Hepatocyte (in vitro differentiated cells): Measurements from ENCODE around the gene PCGF2. TPM values are rescaled to one million over a fixed set of nuclear protein-coding genes. Genes with fewer than 3 reads are reported as not detected.

ENCODE experiments used
- DNase-seq: peaks from one replicate; pipeline ENCODE4 v3.0.0-alpha.2; 2016; ENCODE audit warnings: low spot score
- H2AFZ ChIP-seq: fragments of 200-600 bp; sonication (generic); 2 replicates; pipeline ENCODE4 v1.6.0; 2016; ENCODE audit warnings: antibody characterized with exemption, mild to moderate bottlenecking
- H3K27ac ChIP-seq: fragments of 200-600 bp; sonication (generic); 2 replicates; pipeline ENCODE4 v1.5.1; 2016; ENCODE audit warnings: mild to moderate bottlenecking
- H3K27me3 ChIP-seq: fragments of 200-600 bp; sonication (generic); 2 replicates; pipeline ENCODE4 v1.6.1; 2016
- H3K36me3 ChIP-seq: fragments of 200-600 bp; sonication (generic); replicated peaks from 2 replicates; pipeline ENCODE4 v1.5.1; 2016; ENCODE audit warnings: low read depth; ENCODE audit not compliant: insufficient read depth
- H3K4me1 ChIP-seq: fragments of 200-600 bp; sonication (generic); 2 replicates; pipeline ENCODE4 v1.5.1; 2016; ENCODE audit warnings: mild to moderate bottlenecking, moderate library complexity; ENCODE audit not compliant: insufficient read depth
- H3K4me2 ChIP-seq: fragments of 200-600 bp; sonication (generic); 2 replicates; pipeline ENCODE4 v1.6.0; 2016
- H3K4me3 ChIP-seq: fragments of 200-600 bp; sonication (generic); 2 replicates; pipeline ENCODE4 v1.5.1; 2016; ENCODE audit warnings: mild to moderate bottlenecking
- H3K79me2 ChIP-seq: fragments of 200-600 bp; sonication (generic); 2 replicates; pipeline ENCODE4 v1.6.0; 2017; ENCODE audit warnings: mild to moderate bottlenecking
- H3K9me2 ChIP-seq: fragments of 200-600 bp; sonication (generic); replicated peaks from 2 replicates; pipeline ENCODE4 v1.6.0; 2017; ENCODE audit warnings: mild to moderate bottlenecking; ENCODE audit not compliant: insufficient read depth
- H3K9me3 ChIP-seq: fragments of 200-600 bp; sonication (generic); 2 replicates; pipeline ENCODE4 v1.5.1; 2016; ENCODE audit warnings: low read depth, mild to moderate bottlenecking
- H4K20me1 ChIP-seq: fragments of 200-600 bp; sonication (generic); 2 replicates; pipeline ENCODE4 v1.6.0; 2016; ENCODE audit warnings: mild to moderate bottlenecking; ENCODE audit not compliant: insufficient read depth, poor library complexity, severe bottlenecking
- EZH2 ChIP-seq: fragments of 200-600 bp; sonication (generic); IDR thresholded peaks from 2 replicates; pipeline ENCODE4 v1.6.1; 2016; ENCODE audit warnings: antibody characterized with exemption, mild to moderate bottlenecking, borderline replicate concordance
- EZH2phosphoT487 ChIP-seq: fragments of 200-600 bp; sonication (generic); IDR thresholded peaks from one replicate; pipeline ENCODE4 v1.6.1; 2018; ENCODE audit warnings: antibody characterized with exemption, mild to moderate bottlenecking, low read depth, moderate library complexity; ENCODE audit not compliant: unreplicated experiment, severe bottlenecking
- WGBS: methylation state at CpG from one replicate; pipeline ENCODE4 v1.1.6; 2016; ENCODE audit warnings: low lambda C conversion rate; ENCODE audit errors: missing lambda C conversion rate; 5-methylcytosine and 5-hydroxymethylcytosine counted together
- polyA plus RNA-seq: library from polyadenylated mRNA; unstranded; fragments of >200 nt; fragmentation: Nextera tagmentation; extraction: Ambion mirVana; gene quantifications from 2 replicates; pipeline ENCODE4 v1.2.1, GENCODE V29; 2016
- total RNA-seq: library from RNA; depleted of rRNA; stranded (reverse); fragments of >200 nt; gene quantifications from 2 replicates; pipeline ENCODE4 v1.2.3, GENCODE V29; 2014
- TF ChIP-seq, protein P1 (sequence below): fragments of 200-600 bp; sonication (generic); IDR thresholded peaks from 2 replicates; pipeline ENCODE4 v1.5.1; 2016; ENCODE audit warnings: antibody characterized with exemption, mild to moderate bottlenecking; ENCODE audit not compliant: poor library complexity

The PCGF2 gene
- total and polyA plus RNA-seq, 2 experiments from 2014 or later, result 8.7 to 13.0 TPM

DNA sequence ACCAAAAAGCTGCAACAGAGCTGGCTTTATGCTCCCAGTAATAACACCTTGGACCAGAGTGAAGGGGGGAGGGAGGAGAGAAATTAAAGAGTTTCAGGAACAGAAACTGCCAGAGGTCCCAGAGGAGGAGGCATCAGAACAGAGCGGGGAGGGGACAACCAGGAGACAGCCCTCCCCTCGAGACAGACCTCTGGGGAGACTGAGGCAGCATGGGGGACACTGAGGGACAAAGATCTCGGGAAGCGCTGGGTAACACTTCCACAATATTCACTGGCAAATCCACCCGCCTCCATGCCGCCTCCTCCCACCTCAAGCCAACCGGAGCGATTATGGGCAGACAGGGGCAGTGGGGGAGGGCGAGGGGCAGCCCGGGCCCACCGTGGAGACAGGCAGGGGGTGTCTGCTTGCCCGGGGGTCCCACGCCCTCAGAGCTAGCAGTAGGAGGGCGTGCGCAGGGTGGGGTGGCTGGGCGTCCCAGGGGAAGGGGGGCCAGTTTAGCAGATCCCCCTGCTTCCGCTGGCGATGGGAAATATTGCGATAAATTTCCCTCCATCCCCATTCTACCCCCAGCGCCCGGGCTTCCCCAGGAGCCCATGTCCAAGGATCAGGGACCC, 1.2 kb downstream of the PCGF2 start:
- H3K79me2 ChIP-seq, result peaks cover 59% of the 10 kb centered on the region
- no peaks in the 10 kb centered on the region for H3K36me3 ChIP-seq
- no peaks in the 10 kb centered on the region for H3K9me3 ChIP-seq
- H3K4me1 ChIP-seq, result peaks cover 51% of the 10 kb centered on the region
- H2AFZ ChIP-seq, result peak overlapping the region; percentile 86
- no peaks in the 10 kb centered on the region for H3K27me3 ChIP-seq
- DNase-seq, result no peak
- peak overlapping the region; percentile 99 for H3K4me2 ChIP-seq
- TF ChIP-seq, protein P1, sequence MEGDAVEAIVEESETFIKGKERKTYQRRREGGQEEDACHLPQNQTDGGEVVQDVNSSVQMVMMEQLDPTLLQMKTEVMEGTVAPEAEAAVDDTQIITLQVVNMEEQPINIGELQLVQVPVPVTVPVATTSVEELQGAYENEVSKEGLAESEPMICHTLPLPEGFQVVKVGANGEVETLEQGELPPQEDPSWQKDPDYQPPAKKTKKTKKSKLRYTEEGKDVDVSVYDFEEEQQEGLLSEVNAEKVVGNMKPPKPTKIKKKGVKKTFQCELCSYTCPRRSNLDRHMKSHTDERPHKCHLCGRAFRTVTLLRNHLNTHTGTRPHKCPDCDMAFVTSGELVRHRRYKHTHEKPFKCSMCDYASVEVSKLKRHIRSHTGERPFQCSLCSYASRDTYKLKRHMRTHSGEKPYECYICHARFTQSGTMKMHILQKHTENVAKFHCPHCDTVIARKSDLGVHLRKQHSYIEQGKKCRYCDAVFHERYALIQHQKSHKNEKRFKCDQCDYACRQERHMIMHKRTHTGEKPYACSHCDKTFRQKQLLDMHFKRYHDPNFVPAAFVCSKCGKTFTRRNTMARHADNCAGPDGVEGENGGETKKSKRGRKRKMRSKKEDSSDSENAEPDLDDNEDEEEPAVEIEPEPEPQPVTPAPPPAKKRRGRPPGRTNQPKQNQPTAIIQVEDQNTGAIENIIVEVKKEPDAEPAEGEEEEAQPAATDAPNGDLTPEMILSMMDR, result no peak
- no peak for TF ChIP-seq EZH2phosphoT487
- TF ChIP-seq EZH2, result no peak
- peak overlapping the region; percentile 96 for H3K4me3 ChIP-seq
- peaks cover 41% of the 10 kb centered on the region for H4K20me1 ChIP-seq
- peak overlapping the region; percentile 97 for H3K27ac ChIP-seq
- no peaks in the 10 kb centered on the region for H3K9me2 ChIP-seq
- WGBS, result 5% methylated on average over 15 of the region's 21 CpGs

DNA sequence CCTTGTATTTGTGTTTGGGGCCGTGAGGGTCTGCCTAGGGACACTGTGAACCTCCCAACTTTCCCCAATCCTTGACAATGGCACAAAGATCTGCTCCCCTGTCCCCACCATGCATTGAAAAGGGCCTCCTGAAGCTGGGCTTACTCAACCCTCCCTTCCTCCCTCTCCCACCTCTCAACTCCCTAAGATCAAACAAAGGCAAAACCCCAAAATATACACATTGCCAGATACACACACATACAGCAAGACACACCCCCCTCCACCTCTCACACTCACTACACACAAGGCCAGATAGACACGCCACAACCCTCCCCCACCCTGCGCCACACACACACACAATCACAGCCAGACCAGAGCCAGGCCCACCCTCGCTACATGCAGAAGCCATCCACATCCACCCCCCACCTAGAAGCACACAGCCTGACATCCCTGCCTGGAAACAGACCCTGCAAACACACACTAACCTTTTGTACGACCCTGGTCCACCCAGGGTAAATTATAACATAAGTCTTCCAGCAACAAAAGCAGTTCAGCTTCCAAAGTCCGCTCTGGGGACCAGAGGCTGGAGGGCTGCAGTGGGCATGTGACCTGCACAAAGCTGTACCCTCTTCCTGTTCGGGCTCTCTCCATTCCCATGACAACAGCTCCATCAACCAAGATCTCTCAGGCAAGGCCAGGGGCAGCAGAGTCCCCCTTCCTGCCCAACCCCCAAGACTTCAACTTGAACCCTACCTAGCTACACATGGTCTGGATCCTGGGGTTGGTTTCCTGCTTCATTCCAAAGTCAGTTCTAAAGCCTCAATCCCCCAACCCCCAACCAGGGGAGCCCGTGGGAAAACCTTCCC, 1.9 kb downstream of the PCGF2 start:
- peak overlapping the region; percentile 99 for H3K4me2 ChIP-seq
- H2AFZ ChIP-seq, result no peak overlapping the region
- peaks cover 56% of the 10 kb centered on the region for H3K4me1 ChIP-seq
- H3K4me3 ChIP-seq, result peak overlapping the region; percentile 96
- H3K9me2 ChIP-seq, result no peaks in the 10 kb centered on the region
- H3K36me3 ChIP-seq, result no peaks in the 10 kb centered on the region
- TF ChIP-seq EZH2phosphoT487 (no peak), EZH2 (no peak)
- TF ChIP-seq, protein P1, result no peak
- peak overlapping the region; percentile 97 for H3K27ac ChIP-seq
- 23% methylated on average over 8 of the region's 8 CpGs for WGBS
- H4K20me1 ChIP-seq, result peaks cover 49% of the 10 kb centered on the region
- no peaks in the 10 kb centered on the region for H3K27me3 ChIP-seq
- peak; percentile 59 for DNase-seq
- no peaks in the 10 kb centered on the region for H3K9me3 ChIP-seq
- peaks cover 67% of the 10 kb centered on the region for H3K79me2 ChIP-seq

DNA sequence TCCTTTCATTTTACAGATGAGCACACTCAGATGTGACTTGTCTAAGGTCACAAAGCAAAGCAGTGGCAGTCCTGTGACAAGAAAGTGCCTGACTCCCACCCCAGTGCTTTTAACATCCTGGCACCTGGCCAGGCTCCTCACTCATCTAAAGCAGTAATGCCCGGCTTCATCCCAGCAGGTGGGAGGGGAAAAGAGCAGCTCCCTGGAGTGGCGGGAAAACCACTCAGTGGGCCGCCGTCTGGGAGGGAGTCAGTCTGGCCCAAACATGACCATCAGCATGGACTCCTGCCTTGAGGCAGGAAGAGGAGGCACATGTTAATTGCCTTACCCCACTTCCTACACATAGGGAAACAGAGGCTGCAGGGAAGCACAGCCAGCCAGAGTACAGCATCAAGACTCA, 2.6 kb downstream of the PCGF2 start:
- peaks cover 51% of the 10 kb centered on the region for H3K4me1 ChIP-seq
- peaks cover 73% of the 10 kb centered on the region for H3K79me2 ChIP-seq
- no peak overlapping the region for H2AFZ ChIP-seq
- no peaks in the 10 kb centered on the region for H3K9me3 ChIP-seq
- H4K20me1 ChIP-seq, result peaks cover 56% of the 10 kb centered on the region
- H3K27me3 ChIP-seq, result no peaks in the 10 kb centered on the region
- peak overlapping the region; percentile 97 for H3K27ac ChIP-seq
- H3K4me3 ChIP-seq, result no peak overlapping the region
- TF ChIP-seq EZH2 (no peak), EZH2phosphoT487 (no peak)
- TF ChIP-seq, protein P1, result no peak
- no peaks in the 10 kb centered on the region for H3K36me3 ChIP-seq
- 38% methylated on average over 4 of the region's 4 CpGs for WGBS
- no peaks in the 10 kb centered on the region for H3K9me2 ChIP-seq
- peak; percentile 41 for DNase-seq
- H3K4me2 ChIP-seq, result peak overlapping the region; percentile 99
